Vagina (tissue), 2 donors: Measurements from ENCODE around the gene DHTKD1.
"Not testable (repeated sequence)": the region's sequence is repeated elsewhere in the genome, so short reads cannot be mapped to it uniquely, and the experiment has no call there.

Experiments used
- POLR2A ChIP-seq, 2 donors: fragments of 450-650 bp; IDR thresholded peaks; one replicate each; pipeline ENCODE4 v1.6.1; 2017; ENCODE audit warnings: antibody characterized with exemption in 2 of 2, mild to moderate bottlenecking in 2 of 2, moderate library complexity in 2 of 2
- TF ChIP-seq, protein P1 (sequence below), 3 experiments: fragments of 450-650 bp in 2 of 3; fragments of 200-600 bp in 1 of 3; sonication (generic) in 1 of 3; IDR thresholded peaks; one replicate each; pipeline ENCODE4 v1.5.1; 2017 to 2019; ENCODE audit warnings: antibody characterized with exemption in 3 of 3, mild to moderate bottlenecking in 2 of 3, moderate library complexity in 2 of 3

DNA sequence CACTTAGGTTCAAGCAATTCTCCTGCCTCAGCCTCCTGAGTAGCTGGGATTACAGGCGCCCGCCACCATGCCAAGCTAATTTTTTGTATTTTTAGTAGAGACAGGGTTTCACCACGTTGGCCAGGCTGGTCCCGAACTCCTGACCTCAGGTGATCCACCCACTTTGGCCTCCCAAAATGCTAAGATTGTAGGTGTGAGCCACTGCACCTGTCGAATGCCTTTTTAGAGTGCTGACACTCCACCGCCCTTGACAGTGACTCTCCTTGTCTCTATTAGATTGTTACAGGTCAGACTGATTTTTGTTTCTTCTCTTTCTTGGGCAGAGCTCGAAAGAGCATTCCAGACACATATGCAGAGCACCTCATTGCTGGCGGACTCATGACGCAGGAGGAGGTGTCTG, 28.6 kb downstream of the DHTKD1 start:
- TF ChIP-seq, protein P1, sequence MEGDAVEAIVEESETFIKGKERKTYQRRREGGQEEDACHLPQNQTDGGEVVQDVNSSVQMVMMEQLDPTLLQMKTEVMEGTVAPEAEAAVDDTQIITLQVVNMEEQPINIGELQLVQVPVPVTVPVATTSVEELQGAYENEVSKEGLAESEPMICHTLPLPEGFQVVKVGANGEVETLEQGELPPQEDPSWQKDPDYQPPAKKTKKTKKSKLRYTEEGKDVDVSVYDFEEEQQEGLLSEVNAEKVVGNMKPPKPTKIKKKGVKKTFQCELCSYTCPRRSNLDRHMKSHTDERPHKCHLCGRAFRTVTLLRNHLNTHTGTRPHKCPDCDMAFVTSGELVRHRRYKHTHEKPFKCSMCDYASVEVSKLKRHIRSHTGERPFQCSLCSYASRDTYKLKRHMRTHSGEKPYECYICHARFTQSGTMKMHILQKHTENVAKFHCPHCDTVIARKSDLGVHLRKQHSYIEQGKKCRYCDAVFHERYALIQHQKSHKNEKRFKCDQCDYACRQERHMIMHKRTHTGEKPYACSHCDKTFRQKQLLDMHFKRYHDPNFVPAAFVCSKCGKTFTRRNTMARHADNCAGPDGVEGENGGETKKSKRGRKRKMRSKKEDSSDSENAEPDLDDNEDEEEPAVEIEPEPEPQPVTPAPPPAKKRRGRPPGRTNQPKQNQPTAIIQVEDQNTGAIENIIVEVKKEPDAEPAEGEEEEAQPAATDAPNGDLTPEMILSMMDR (IDR thresholded peaks at IDR 0.05): not testable (repeated sequence)
- TF ChIP-seq POLR2A (IDR thresholded peaks at IDR 0.05): not testable (repeated sequence)
